HepG2 (cell line): ENCODE data around the gene CD84. TPM values are rescaled to one million over a fixed set of nuclear protein-coding genes. Genes with fewer than 3 reads are reported as not detected.

Experiments used
- ATAC-seq: fragments of 200-7000 bp; cut with Tn5 transposase; 3 replicates; pipeline ENCODE4 v1.9.1; 2020; ENCODE audit warnings: mild to moderate bottlenecking, moderate library complexity
- BruUV-seq: library from RNA; stranded (reverse); fragments of 400-500 nt; replicated peaks from 2 replicates; lab custom pipeline; 2021; lab: Mats Ljungman, UMichigan
- CTCF ChIA-PET: fragments of 300-600 bp; formaldehyde crosslinking; extraction: SDS; loops from one replicate; lab custom pipeline; 2021; ENCODE audit warnings: low total read pairs, inconsistent platforms, low intra/inter-chr PET ratio; lab: Yijun Ruan, JAX
- POLR2A ChIA-PET: fragments of 350-600 bp; sonication (Branson Sonifier 250); formaldehyde crosslinking; loops from one replicate; lab custom pipeline; 2020; ENCODE audit warnings: antibody characterized with exemption, inconsistent platforms; lab: Yijun Ruan, JAX
- DNase-seq: peaks from one replicate; pipeline ENCODE4 v3.0.0-alpha.2; 2015; ENCODE audit warnings: low spot score
- FAIRE-seq: peaks from 3 replicates; lab custom pipeline; 2011; peaks lifted over from hg19 to GRCh38; lab: Jason Lieb, UNC
- H2AFZ ChIP-seq: one replicate; pipeline ENCODE4 v1.6.1; 2011; ENCODE audit warnings: low read length, inconsistent platforms
- H3K27ac ChIP-seq: fragments of 300-600 bp; 3 replicates; pipeline ENCODE4 v1.8.0; 2011; ENCODE audit warnings: mixed run types, mild to moderate bottlenecking, mixed read lengths, low read length, inconsistent platforms; ENCODE audit not compliant: insufficient read depth; ENCODE audit errors: extremely low read length
- H3K27me3 ChIP-seq, 2 experiments: fragments of 200-600 bp in 1 of 2; 2 replicates in 1 of 2; 3 replicates in 1 of 2; pipeline versions ENCODE4 v1.6.0 to v1.8.0; 2011; ENCODE audit warnings: low read length in 2 of 2, mild to moderate bottlenecking in 2 of 2, moderate library complexity in 2 of 2, inconsistent platforms in 1 of 2; ENCODE audit not compliant: insufficient read depth in 2 of 2, control insufficient read depth in 1 of 2
- H3K36me3 ChIP-seq, 2 experiments: fragments of 200-600 bp in 1 of 2; replicated peaks in 1 of 2; 2 replicates in 1 of 2; 3 replicates in 1 of 2; pipeline versions ENCODE4 v1.5.1 to v1.8.0; 2011; ENCODE audit warnings: low read length in 2 of 2, inconsistent platforms in 1 of 2; ENCODE audit not compliant: insufficient read depth in 2 of 2, control insufficient read depth in 1 of 2
- H3K4me1 ChIP-seq: 2 replicates; pipeline ENCODE4 v1.5.1; 2012; ENCODE audit warnings: low read length, inconsistent platforms; ENCODE audit not compliant: insufficient read depth
- H3K4me2 ChIP-seq: 2 replicates; pipeline ENCODE4 v1.6.0; 2011; ENCODE audit warnings: low read depth, low read length, inconsistent platforms
- H3K4me3 ChIP-seq, 3 experiments: fragments of 200-600 bp in 1 of 3; sonication (generic), shearing (Covaris generic) in 1 of 3; replicated peaks in 1 of 3; 2 replicates each; pipeline ENCODE4 v1.5.1; 2011 to 2016; ENCODE audit warnings: low read length in 3 of 3, inconsistent platforms in 2 of 3, low read depth in 2 of 3, mild to moderate bottlenecking in 2 of 3, control low read depth in 1 of 3, mixed read lengths in 1 of 3; ENCODE audit not compliant: insufficient read depth in 1 of 3
- H3K79me2 ChIP-seq: one replicate; pipeline ENCODE4 v1.6.1; 2011; ENCODE audit warnings: low read length, inconsistent platforms; ENCODE audit not compliant: insufficient read depth
- H3K9ac ChIP-seq: 2 replicates; pipeline ENCODE4 v1.6.0; 2011; ENCODE audit warnings: mild to moderate bottlenecking, low read depth, low read length, inconsistent platforms; ENCODE audit not compliant: insufficient read depth
- H3K9me3 ChIP-seq: 2 replicates; pipeline ENCODE4 v1.5.1; 2012; ENCODE audit warnings: mild to moderate bottlenecking, low read length
- H4K20me1 ChIP-seq: 2 replicates; pipeline ENCODE4 v1.6.0; 2011; ENCODE audit warnings: inconsistent platforms, mild to moderate bottlenecking, low read length, moderate library complexity; ENCODE audit not compliant: insufficient read depth
- ASH2L ChIP-seq: fragments of 300-600, 200-600 bp; sonication (generic); IDR thresholded peaks from 2 replicates; pipeline ENCODE4 v1.7.0; 2017; ENCODE audit warnings: low read depth, mild to moderate bottlenecking, moderate library complexity, mixed read lengths, low read length; ENCODE audit not compliant: insufficient read length
- CTCF ChIP-seq: sonication (generic); formaldehyde crosslinking; IDR thresholded peaks from 2 replicates; pipeline ENCODE4 v1.5.0; 2020; ENCODE audit warnings: mild to moderate bottlenecking, missing genetic modification reagents, moderate library complexity
- NFRKB ChIP-seq: fragments of 450-650 bp; IDR thresholded peaks from 2 replicates; pipeline ENCODE4 v1.6.1; 2017
- PLRG1 ChIP-seq: fragments of 450-650 bp; conservative IDR thresholded peaks from 2 replicates; pipeline ENCODE4 v1.6.1; 2016
- REXO4 ChIP-seq: sonication (generic); formaldehyde crosslinking; IDR thresholded peaks from 2 replicates; pipeline ENCODE4 v1.8.0; 2022; ENCODE audit warnings: missing genetic modification reagents, mild to moderate bottlenecking, borderline replicate concordance
- SAP130 ChIP-seq: IDR thresholded peaks from 2 replicates; pipeline ENCODE4 v1.6.1; 2016; ENCODE audit warnings: low read depth
- TBL1XR1 ChIP-seq: fragments of 150-350 bp; IDR thresholded peaks from 2 replicates; pipeline ENCODE4 v1.6.1; 2014; ENCODE audit warnings: borderline replicate concordance, low read length; ENCODE audit not compliant: partially characterized antibody
- ZBTB1 ChIP-seq: sonication (generic); formaldehyde crosslinking; IDR thresholded peaks from 2 replicates; pipeline ENCODE4 v1.4.0; 2020; ENCODE audit warnings: missing genetic modification reagents, borderline replicate concordance
- ZMAT5 ChIP-seq: sonication (generic); formaldehyde crosslinking; IDR thresholded peaks from 2 replicates; pipeline ENCODE4 v1.5.0; 2020; ENCODE audit warnings: mild to moderate bottlenecking, low read depth, missing genetic modification reagents, borderline replicate concordance
- ZNF605 ChIP-seq: sonication (generic); formaldehyde crosslinking; IDR thresholded peaks from 2 replicates; pipeline ENCODE4 v1.8.0; 2022; ENCODE audit warnings: mild to moderate bottlenecking, missing genetic modification reagents
- ZNF773 ChIP-seq: sonication (generic); formaldehyde crosslinking; IDR thresholded peaks from 2 replicates; pipeline ENCODE4 v1.4.0; 2020; ENCODE audit warnings: missing genetic modification reagents, borderline replicate concordance
- ZNF792 ChIP-seq: IDR thresholded peaks from 2 replicates; pipeline ENCODE4 v1.6.1; 2016
- WGBS: methylation state at CpG from one replicate; pipeline ENCODE4 v1.1.6; 2017; ENCODE audit warnings: low lambda C conversion rate; 5-methylcytosine and 5-hydroxymethylcytosine counted together
- in situ Hi-C: cut with HindIII; loops from 2 replicates; pipeline ENCODE4 v1.10.0; 2017; ENCODE audit warnings: low pct_unique_long_range_greater_than_20kb; ENCODE audit not compliant: extremely low pct_ligation_motif_present
- intact Hi-C: fragments of 100-400 bp; cut with micrococcal nuclease; formaldehyde crosslinking; loops from one replicate; pipeline ENCODE4 v1.10.0; 2022; ENCODE audit not compliant: unreplicated experiment
- polyA plus RNA-seq, 8 experiments: library from polyadenylated mRNA; depleted of rRNA in 3 of 8; stranded (reverse) in 7 of 8; unstranded in 1 of 8; fragments of >200 nt; fragmentation: Illumina TruSeq in 4 of 8; extraction: Trizol in 4 of 8; gene quantifications; 2 replicates each; pipeline versions ENCODE4 v1.2.1 to v1.2.3, GENCODE V29; 2011 to 2016; ENCODE audit warnings: low read depth in 4 of 8, missing spikeins in 1 of 8, mixed read lengths in 1 of 8; ENCODE audit not compliant: insufficient read depth in 1 of 8
- total RNA-seq, 5 experiments: library from RNA; depleted of rRNA; stranded (reverse); fragments of >200 nt; fragmentation: Illumina TruSeq; extraction: Trizol; gene quantifications; 2 replicates each; pipeline ENCODE4 v1.2.3, GENCODE V29; 2016; ENCODE audit warnings: low read depth in 1 of 5
- TF ChIP-seq, protein P1 (sequence below): fragments of 450-650 bp; IDR thresholded peaks from 2 replicates; pipeline ENCODE4 v1.6.1; 2017; ENCODE audit warnings: mild to moderate bottlenecking
- TF ChIP-seq, protein P2 (sequence below): sonication (generic); formaldehyde crosslinking; IDR thresholded peaks from 2 replicates; pipeline ENCODE4 v1.4.0; 2020; ENCODE audit warnings: low read depth, mild to moderate bottlenecking, missing genetic modification reagents

CD84 gene
- total and polyA plus RNA-seq, 2 of the 13 experiments (the other 11 are each of a cell fraction or from before 2014, with no cell fraction given) = not detected

- TF ChIP-seq, protein P1, sequence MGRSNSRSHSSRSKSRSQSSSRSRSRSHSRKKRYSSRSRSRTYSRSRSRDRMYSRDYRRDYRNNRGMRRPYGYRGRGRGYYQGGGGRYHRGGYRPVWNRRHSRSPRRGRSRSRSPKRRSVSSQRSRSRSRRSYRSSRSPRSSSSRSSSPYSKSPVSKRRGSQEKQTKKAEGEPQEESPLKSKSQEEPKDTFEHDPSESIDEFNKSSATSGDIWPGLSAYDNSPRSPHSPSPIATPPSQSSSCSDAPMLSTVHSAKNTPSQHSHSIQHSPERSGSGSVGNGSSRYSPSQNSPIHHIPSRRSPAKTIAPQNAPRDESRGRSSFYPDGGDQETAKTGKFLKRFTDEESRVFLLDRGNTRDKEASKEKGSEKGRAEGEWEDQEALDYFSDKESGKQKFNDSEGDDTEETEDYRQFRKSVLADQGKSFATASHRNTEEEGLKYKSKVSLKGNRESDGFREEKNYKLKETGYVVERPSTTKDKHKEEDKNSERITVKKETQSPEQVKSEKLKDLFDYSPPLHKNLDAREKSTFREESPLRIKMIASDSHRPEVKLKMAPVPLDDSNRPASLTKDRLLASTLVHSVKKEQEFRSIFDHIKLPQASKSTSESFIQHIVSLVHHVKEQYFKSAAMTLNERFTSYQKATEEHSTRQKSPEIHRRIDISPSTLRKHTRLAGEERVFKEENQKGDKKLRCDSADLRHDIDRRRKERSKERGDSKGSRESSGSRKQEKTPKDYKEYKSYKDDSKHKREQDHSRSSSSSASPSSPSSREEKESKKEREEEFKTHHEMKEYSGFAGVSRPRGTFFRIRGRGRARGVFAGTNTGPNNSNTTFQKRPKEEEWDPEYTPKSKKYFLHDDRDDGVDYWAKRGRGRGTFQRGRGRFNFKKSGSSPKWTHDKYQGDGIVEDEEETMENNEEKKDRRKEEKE = no peak
- no peak for TF ChIP-seq TBL1XR1
- TF ChIP-seq NFRKB = no peak
- TF ChIP-seq ZMAT5 (CRISPR knock-in tag) = no peak
Measured at GRCh38 chr1:160492617-160493016, 86.7 kb downstream of the CD84 start (continued).

DNA sequence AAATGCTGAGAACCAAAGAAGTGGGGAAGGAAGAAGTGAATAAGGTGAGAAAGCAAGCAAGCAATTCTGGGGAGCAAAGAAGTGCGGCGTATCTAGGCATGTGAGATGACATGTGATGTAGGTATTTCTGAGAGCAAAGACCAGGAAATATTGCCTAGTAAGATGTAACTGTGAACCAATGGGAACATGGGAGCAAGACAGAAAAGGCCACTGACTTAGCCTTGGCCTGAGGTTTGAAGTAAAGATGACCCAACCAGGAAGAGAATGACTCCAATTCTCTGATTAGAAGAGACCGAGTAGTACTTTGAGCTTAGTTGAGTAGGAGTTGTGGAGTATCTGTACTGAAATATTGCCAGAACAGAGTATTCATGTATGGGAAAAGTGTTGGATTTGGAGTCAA lies 87.3 kb downstream of the CD84 start:
- CTCF ChIA-PET = no interaction called here
- no peak for DNase-seq
- H3K4me3 ChIP-seq = no peak overlapping the region
- intact Hi-C loops (no loop called here), in situ Hi-C loops (loop anchor here (5.0 kb wide), 1 partner anchor 115 kb away; no protein-coding TSS in a partner anchor)
- no peak overlapping the region for H2AFZ ChIP-seq
- no peaks in the 10 kb centered on the region for H3K79me2 ChIP-seq
- TF ChIP-seq, protein P2, sequence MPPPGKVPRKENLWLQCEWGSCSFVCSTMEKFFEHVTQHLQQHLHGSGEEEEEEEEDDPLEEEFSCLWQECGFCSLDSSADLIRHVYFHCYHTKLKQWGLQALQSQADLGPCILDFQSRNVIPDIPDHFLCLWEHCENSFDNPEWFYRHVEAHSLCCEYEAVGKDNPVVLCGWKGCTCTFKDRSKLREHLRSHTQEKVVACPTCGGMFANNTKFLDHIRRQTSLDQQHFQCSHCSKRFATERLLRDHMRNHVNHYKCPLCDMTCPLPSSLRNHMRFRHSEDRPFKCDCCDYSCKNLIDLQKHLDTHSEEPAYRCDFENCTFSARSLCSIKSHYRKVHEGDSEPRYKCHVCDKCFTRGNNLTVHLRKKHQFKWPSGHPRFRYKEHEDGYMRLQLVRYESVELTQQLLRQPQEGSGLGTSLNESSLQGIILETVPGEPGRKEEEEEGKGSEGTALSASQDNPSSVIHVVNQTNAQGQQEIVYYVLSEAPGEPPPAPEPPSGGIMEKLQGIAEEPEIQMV (CRISPR knock-in tag) = no peak
- TF ChIP-seq CTCF = no peak
- TF ChIP-seq ZNF792 (CRISPR knock-in tag) = no peak
- TF ChIP-seq ASH2L = no peak
- TF ChIP-seq SAP130 (CRISPR knock-in tag) = no peak
- TF ChIP-seq PLRG1 = no peak
- TF ChIP-seq ZNF773 = no peak
- TF ChIP-seq ZNF605 = no peak
- TF ChIP-seq REXO4 = no peak
- TF ChIP-seq ZBTB1 (CRISPR knock-in tag) = no peak
- no peaks in the 10 kb centered on the region for H4K20me1 ChIP-seq
- no peak for ATAC-seq
- FAIRE-seq = no peak
- no peaks in the 10 kb centered on the region for H3K4me1 ChIP-seq
- no peaks in the 10 kb centered on the region for H3K9me3 ChIP-seq
- H3K27ac ChIP-seq = no peak overlapping the region
- H3K36me3 ChIP-seq = no peaks in the 10 kb centered on the region
- H3K27me3 ChIP-seq = no peaks in the 10 kb centered on the region
- WGBS = 30% methylated on average over 3 of the region's 3 CpGs
- BruUV-seq = no TSS peak
- POLR2A ChIA-PET = no interaction called here
- H3K9ac ChIP-seq = no peak overlapping the region
- H3K4me2 ChIP-seq = no peak overlapping the region
